Stimulated activated naive B cell treated with anti-CD40 and anti-IgM and Interleukin-4, amounts not matched to agents 10 μg/mL and 1 μg/mL and 100 μg/mL, for 72 hours (primary cell): ENCODE results near the gene RALGAPA2.

Experiments
- ATAC-seq, 2 donors: fragments of 150-1000 bp; cut with Tn5 transposase; replicated peaks; 2 replicates each; pipeline ENCODE4 v1.10.0; 2021; ENCODE audit warnings: moderate library complexity in 1 of 2
- DNase-seq: peaks from one replicate; pipeline ENCODE4 v3.0.0; 2021
- H3K27ac Mint-ChIP-seq: one replicate; pipeline ENCODE4 v1.8.0; 2022; ENCODE audit warnings: mild to moderate bottlenecking, mixed read lengths
- H3K27me3 Mint-ChIP-seq, 2 donors: one replicate each; pipeline ENCODE4 v1.8.0; 2022; ENCODE audit warnings: mixed read lengths in 2 of 2
- H3K36me3 Mint-ChIP-seq, 2 donors: one replicate each; pipeline ENCODE4 v1.8.0; 2022; ENCODE audit warnings: mixed read lengths in 2 of 2, mild to moderate bottlenecking in 1 of 2
- H3K4me1 Mint-ChIP-seq, 2 donors: one replicate each; pipeline ENCODE4 v1.8.0; 2022; ENCODE audit warnings: mixed read lengths in 2 of 2, mild to moderate bottlenecking in 1 of 2
- H3K4me3 Mint-ChIP-seq, 2 donors: one replicate each; pipeline ENCODE4 v1.8.0; 2022; ENCODE audit warnings: mild to moderate bottlenecking in 2 of 2, mixed read lengths in 2 of 2, moderate library complexity in 1 of 2
- H3K9me3 Mint-ChIP-seq, 2 donors: one replicate each; pipeline ENCODE4 v1.8.0; 2022; ENCODE audit warnings: mixed read lengths in 2 of 2, mild to moderate bottlenecking in 1 of 2

The RALGAPA2 gene

DNA sequence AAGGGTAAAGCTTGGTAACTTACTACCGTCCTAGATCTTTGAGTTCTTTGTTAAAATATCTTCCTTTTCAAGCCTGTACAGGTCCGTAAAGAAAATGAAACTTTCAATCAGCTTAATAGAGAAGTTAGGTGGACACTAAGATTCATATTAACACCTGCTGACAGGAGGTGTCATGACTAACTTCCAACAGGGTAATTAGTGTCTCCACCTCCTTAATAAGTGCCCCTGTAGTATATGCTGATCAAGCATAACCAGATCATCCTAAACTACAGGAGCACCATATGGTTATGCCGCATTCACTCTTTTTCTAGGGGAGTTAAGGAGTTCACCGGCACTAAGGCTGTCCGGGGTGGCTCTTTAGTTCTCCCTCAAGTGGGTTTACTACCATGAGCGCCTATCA is 23.9 kb upstream of the RALGAPA2 start:
- no peak for DNase-seq
- H3K9me3 Mint-ChIP-seq: peaks cover 0 to 1% of the 10 kb centered on the region in 2 donors
- H3K36me3 Mint-ChIP-seq: no peaks in the 10 kb centered on the region
- ATAC-seq: no peak
- no peak overlapping the region for H3K4me3 Mint-ChIP-seq
- H3K27me3 Mint-ChIP-seq: no peaks in the 10 kb centered on the region
- no peak overlapping the region for H3K27ac Mint-ChIP-seq
- H3K4me1 Mint-ChIP-seq: peaks cover 24 to 44% of the 10 kb centered on the region in 2 donors

- no peaks in the 10 kb centered on the region for H3K36me3 Mint-ChIP-seq
- DNase-seq (peak; percentile 58), ATAC-seq (peak; percentile 88 to 91)
- H3K9me3 Mint-ChIP-seq: peaks cover 0 to 1% of the 10 kb centered on the region in 2 donors
- no peaks in the 10 kb centered on the region for H3K27me3 Mint-ChIP-seq
- H3K4me1 Mint-ChIP-seq: peaks cover 24 to 44% of the 10 kb centered on the region in 2 donors
- peak overlapping the region in 1 of 2 donors; percentile 65 for H3K4me3 Mint-ChIP-seq
- peak overlapping the region; percentile 84 for H3K27ac Mint-ChIP-seq
These were observed 22.1 kb upstream of the RALGAPA2 start for GRCh38 chr20:20734475-20734948.

DNA sequence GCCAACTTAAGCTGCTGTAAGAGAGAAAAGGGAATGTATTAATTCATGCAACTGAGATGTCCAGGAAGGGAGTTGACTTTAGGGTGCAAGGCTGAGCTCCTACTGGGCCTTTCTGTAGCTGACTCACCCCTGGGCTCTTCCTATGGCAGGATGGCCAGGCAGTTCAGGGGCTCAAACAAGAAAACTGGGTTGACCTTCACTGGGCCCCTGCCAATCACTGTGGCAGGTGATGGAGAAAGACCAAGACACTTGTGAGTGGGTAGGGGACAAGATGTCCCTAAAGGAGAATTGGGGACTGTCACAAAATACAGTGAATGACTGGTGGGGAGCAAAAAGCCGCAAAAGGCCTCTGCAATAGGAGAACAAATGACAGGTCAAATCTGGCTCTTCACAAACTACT is 21.5 kb upstream of the RALGAPA2 start:
- Mint-ChIP-seq H3K4me1 (peaks cover 24 to 44% of the 10 kb centered on the region in 2 donors), H3K27me3 (no peaks in the 10 kb centered on the region), H3K36me3 (no peaks in the 10 kb centered on the region), H3K4me3 (peak overlapping the region in 1 of 2 donors; percentile 65), H3K9me3 (no peaks in the 10 kb centered on the region), H3K27ac (peak overlapping the region; percentile 84)
- ATAC-seq: peak; percentile 73 to 81
- no peak for DNase-seq

DNA sequence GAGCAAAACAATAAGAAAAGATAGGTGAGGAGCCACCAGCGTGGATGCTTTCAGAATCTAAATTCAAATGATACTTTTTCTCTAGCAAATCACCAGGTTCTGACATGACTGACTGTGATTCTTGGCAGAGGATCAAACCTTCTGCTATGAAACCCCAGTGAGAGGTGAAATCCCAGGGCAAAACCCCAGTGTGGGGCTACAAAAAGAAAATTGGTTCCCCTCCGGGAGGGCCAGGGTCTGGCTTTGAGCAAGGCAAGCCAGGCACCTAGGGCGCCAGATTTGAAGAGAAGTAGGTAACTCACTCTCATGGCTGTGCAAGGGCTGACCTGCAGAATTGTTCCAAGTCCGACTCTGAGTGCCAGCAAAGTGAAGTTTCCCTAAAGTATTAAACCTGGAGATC is 20.2 kb upstream of the RALGAPA2 start:
- no peak overlapping the region for H3K27ac Mint-ChIP-seq
- H3K4me3 Mint-ChIP-seq: peak overlapping the region in 1 of 2 donors; percentile 26
- H3K27me3 Mint-ChIP-seq: peaks cover 0 to 3% of the 10 kb centered on the region in 2 donors
- peaks cover 24 to 43% of the 10 kb centered on the region in 2 donors for H3K4me1 Mint-ChIP-seq
- ATAC-seq: no peak
- no peaks in the 10 kb centered on the region for H3K9me3 Mint-ChIP-seq
- DNase-seq: no peak
- no peaks in the 10 kb centered on the region for H3K36me3 Mint-ChIP-seq

GRCh38 chr20:20731945-20732296 is 19.5 kb upstream of the RALGAPA2 start:
- ATAC-seq (no peak), DNase-seq (no peak)
- Mint-ChIP-seq H3K27me3 (peaks cover 0 to 3% of the 10 kb centered on the region in 2 donors), H3K9me3 (no peaks in the 10 kb centered on the region), H3K36me3 (no peaks in the 10 kb centered on the region), H3K4me1 (peaks cover 17 to 36% of the 10 kb centered on the region in 2 donors), H3K4me3 (no peak overlapping the region), H3K27ac (no peak overlapping the region)

DNA sequence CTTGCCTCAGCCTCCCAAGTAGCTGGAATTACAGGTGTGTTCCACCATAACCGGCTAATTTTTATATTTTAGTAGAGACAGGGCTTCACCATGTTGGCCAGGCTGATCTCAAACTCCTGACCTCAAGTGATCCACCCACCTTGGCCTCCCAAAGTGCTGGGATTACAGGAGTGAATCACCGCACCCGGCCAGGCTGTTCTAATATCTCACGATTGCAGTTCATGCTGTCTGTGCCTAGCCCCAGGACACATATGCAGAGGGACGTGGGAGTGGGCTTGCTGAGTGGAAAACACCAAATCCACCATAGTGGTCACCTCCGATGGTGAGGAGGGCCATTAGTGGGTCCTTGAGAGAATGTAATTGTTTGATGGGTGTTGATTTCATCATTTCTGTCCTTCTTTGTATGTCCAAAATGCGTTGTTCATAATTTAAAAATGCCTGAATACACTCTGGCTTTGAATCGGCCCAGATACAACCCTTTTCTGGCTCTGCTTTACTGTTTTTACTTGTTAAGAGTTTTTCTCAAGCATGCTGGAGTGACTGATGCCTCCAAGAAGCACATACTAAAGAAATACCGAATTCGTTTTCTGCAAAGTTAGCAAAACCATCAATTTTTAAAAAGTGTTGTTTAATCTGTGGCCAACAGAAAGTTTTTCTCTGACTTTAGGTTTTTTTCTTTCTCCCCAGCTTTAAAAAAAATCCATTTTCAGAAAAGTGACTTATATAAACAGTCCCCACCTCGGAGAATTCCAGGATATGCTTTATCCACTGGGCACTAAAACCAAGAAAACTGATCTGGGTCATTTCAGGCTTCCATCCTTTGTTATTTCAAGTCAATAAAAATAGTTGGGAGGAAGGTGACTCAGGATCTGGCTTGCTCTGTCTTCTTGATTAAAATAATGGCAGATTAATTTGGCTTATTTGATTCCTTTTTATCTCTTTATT is 18.8 kb upstream of the RALGAPA2 start:
- ATAC-seq (no peak), DNase-seq (no peak)
- no peaks in the 10 kb centered on the region for H3K36me3 Mint-ChIP-seq
- peaks cover 11 to 29% of the 10 kb centered on the region in 2 donors for H3K4me1 Mint-ChIP-seq
- H3K9me3 Mint-ChIP-seq: no peaks in the 10 kb centered on the region
- H3K4me3 Mint-ChIP-seq: no peak overlapping the region
- no peak overlapping the region for H3K27ac Mint-ChIP-seq
- H3K27me3 Mint-ChIP-seq: peaks cover 0 to 3% of the 10 kb centered on the region in 2 donors

GRCh38 chr20:20729563-20729962 is 17.1 kb upstream of the RALGAPA2 start:
- no peaks in the 10 kb centered on the region for H3K36me3 Mint-ChIP-seq
- ATAC-seq: no peak
- H3K4me1 Mint-ChIP-seq: peaks cover 10 to 25% of the 10 kb centered on the region in 2 donors
- no peak for DNase-seq
- H3K27ac Mint-ChIP-seq: no peak overlapping the region
- no peak overlapping the region for H3K4me3 Mint-ChIP-seq
- H3K27me3 Mint-ChIP-seq: peaks cover 0 to 3% of the 10 kb centered on the region in 2 donors
- no peaks in the 10 kb centered on the region for H3K9me3 Mint-ChIP-seq

DNA sequence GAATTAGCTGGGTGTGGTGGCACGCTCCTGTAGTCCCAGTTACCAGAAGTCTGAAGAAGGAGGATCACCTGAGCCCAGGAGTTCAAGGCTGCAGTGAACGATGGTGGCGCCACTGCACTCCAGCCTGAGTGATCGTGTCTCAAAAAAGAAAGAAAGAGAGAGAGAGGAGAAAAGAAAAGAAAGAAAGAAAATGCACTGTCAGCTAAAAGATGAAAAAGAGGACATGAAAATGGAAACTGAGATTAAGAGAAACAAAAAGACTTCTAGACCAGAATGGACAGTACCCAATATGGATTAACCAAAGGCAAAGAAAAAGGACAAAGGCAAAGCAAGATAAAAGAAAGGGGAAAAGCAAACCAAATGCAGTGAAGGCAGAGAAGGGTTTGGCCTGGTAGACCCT is 9.0 kb upstream of the RALGAPA2 start:
- ATAC-seq: no peak
- no peak for DNase-seq
- Mint-ChIP-seq H3K4me3 (no peak overlapping the region), H3K27me3 (no peaks in the 10 kb centered on the region), H3K9me3 (no peaks in the 10 kb centered on the region), H3K27ac (no peak overlapping the region), H3K4me1 (peaks cover 0 to 3% of the 10 kb centered on the region in 2 donors), H3K36me3 (no peaks in the 10 kb centered on the region)

DNA sequence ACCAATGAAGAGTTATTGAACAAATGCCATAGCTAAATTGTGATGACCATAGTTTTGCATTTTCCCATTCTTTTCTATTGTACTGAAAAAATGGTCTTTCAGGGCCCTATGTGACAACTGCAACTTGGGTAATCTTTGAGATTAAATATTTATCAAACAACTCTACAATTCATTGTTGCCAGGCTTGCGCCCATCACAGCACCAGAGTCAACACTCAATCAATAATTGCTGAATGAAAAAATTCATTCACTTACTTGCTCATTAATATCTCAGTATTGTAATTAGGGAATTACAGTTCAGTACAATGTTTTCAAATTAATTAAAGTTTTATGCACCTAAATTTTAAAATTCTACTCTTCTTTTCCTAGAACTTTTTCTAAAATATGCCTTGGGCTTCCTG is 7.7 kb upstream of the RALGAPA2 start:
- Mint-ChIP-seq H3K9me3 (no peaks in the 10 kb centered on the region), H3K4me3 (no peak overlapping the region), H3K27me3 (no peaks in the 10 kb centered on the region), H3K4me1 (peaks cover 0 to 3% of the 10 kb centered on the region in 2 donors), H3K36me3 (no peaks in the 10 kb centered on the region), H3K27ac (no peak overlapping the region)
- ATAC-seq (no peak), DNase-seq (no peak)

- DNase-seq (no peak), ATAC-seq (no peak)
- Mint-ChIP-seq H3K4me3 (no peak overlapping the region), H3K9me3 (no peaks in the 10 kb centered on the region), H3K36me3 (no peaks in the 10 kb centered on the region), H3K27ac (no peak overlapping the region), H3K27me3 (no peaks in the 10 kb centered on the region), H3K4me1 (peaks cover 0 to 3% of the 10 kb centered on the region in 2 donors)
These were observed 7.0 kb upstream of the RALGAPA2 start for GRCh38 chr20:20719411-20719810.

DNA sequence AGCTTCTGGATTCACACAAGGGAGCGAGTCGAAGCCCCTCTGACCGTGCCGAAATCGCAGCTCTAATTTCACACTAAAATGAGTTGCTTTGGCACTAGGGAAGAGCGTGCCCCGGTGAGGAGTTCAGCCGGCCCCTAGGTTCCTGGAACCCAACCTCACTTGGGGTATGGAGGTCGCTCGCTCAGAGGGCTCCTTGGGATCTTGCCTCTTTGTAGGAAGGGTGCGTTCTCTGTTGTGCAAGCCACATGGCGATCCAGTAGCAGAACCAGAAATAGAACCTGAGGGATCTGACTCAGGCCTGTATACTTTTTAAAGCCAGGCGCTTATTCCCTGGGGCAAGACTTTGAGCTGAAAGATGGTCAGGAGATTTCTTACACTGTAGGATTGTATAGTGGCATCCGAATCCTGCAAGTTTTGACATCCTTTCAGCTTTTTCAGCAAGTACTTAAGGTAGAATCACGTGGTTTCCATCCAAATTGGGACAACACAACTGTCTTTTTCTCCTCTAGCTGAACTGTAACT is 861 bp upstream of the RALGAPA2 start:
- no peaks in the 10 kb centered on the region for H3K9me3 Mint-ChIP-seq

GRCh38 chr20:20712004-20712473 is 405 bp downstream of the RALGAPA2 start:
- peak overlapping the region; percentile 68 for H3K27ac Mint-ChIP-seq
- no peaks in the 10 kb centered on the region for H3K27me3 Mint-ChIP-seq
- H3K4me3 Mint-ChIP-seq: peak overlapping the region; percentile 92 to 95
- no peaks in the 10 kb centered on the region for H3K9me3 Mint-ChIP-seq
- DNase-seq (no peak), ATAC-seq (peak in 1 of 2 donors; percentile 5)
- H3K4me1 Mint-ChIP-seq: peaks cover 16 to 29% of the 10 kb centered on the region in 2 donors
- peaks cover 2 to 4% of the 10 kb centered on the region in 2 donors for H3K36me3 Mint-ChIP-seq

More for the DNA sequence above, 861 bp upstream of the RALGAPA2 start:
- Mint-ChIP-seq H3K27me3 (no peaks in the 10 kb centered on the region), H3K36me3 (no peaks in the 10 kb centered on the region), H3K27ac (peak overlapping the region; percentile 95), H3K4me1 (peaks cover 13 to 29% of the 10 kb centered on the region in 2 donors), H3K4me3 (peak overlapping the region; percentile 92 to 95)
- no peak for DNase-seq
- ATAC-seq: no peak

DNA sequence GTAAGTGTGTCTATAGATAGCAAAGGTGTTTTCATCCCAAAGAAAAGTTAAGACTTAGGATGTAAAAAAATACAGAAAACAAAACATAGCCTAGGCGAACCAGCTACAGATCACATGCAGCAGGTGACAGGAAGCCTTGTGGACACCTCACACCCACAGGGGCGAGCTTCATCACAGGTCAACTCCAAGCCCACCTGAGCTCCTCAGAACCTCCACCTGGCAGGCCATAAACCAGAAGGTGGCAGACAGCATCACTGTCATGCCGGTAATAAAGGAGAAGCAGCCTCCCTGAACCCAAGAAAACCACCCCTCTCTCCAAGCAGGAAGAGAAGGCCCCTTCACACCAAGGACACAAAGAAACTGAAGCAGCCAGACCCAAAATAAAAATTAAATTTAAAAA is 1.0 kb downstream of the RALGAPA2 start:
- H3K9me3 Mint-ChIP-seq: no peaks in the 10 kb centered on the region
- H3K27ac Mint-ChIP-seq: peak overlapping the region; percentile 68
- ATAC-seq: no peak
- H3K4me1 Mint-ChIP-seq: peaks cover 16 to 29% of the 10 kb centered on the region in 2 donors
- no peak for DNase-seq
- peak overlapping the region; percentile 81 to 95 for H3K4me3 Mint-ChIP-seq
- peaks cover 4% of the 10 kb centered on the region in 2 donors for H3K36me3 Mint-ChIP-seq
- no peaks in the 10 kb centered on the region for H3K27me3 Mint-ChIP-seq

DNA sequence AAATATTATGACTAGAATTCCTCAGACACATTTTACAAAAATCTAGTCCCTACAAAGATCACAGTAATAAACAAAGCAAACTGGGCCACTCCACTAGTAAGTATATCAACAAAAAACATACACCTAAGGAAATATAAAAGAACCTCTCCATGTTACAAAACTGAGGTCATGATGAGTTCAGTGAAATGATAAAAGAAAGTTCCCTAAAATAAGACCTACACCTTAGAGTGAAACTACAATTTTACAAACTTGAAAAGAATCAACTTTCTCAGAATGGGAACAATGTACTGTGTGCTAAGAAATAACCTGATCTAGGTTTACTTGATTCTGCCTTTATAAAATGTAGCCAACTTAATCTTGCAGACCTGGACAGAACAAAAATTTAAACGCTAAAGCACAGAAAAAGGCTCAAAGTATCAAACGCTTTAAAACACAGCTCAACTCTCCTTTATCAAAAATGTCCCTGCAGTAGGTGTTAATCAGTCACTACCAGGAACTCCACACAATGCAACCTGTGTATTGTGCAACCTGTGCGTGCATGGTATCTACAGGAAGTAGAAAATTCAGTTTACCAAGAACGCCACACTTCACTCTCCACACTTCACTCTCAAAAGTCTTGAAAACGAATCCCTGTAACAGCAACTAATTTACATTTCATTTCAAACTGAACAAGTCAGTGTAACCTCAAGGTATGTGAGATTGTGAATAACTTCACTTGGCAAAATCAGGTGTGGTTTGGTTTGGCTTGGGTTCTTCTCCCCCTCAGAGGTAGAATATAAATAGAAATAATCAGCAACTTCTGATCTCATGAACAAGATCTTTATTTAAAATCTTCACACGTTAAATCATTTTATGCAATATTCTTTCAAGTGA is 1.8 kb downstream of the RALGAPA2 start:
- Mint-ChIP-seq H3K4me3 (peak overlapping the region; percentile 81 to 95), H3K36me3 (peaks cover 4 to 7% of the 10 kb centered on the region in 2 donors), H3K27ac (no peak overlapping the region), H3K27me3 (no peaks in the 10 kb centered on the region), H3K9me3 (no peaks in the 10 kb centered on the region), H3K4me1 (peaks cover 16 to 29% of the 10 kb centered on the region in 2 donors)
- ATAC-seq (peak in 1 of 2 donors; percentile 17), DNase-seq (no peak)
